UCSD-AML1 (cell line): ENCODE measurements around the gene KISS1R.

Experiments
- DNase-seq: peaks from one replicate; lab custom pipeline; 2025; ENCODE audit not compliant: unreplicated experiment; lab: John Stamatoyannopoulos, UW

The KISS1R gene

DNA sequence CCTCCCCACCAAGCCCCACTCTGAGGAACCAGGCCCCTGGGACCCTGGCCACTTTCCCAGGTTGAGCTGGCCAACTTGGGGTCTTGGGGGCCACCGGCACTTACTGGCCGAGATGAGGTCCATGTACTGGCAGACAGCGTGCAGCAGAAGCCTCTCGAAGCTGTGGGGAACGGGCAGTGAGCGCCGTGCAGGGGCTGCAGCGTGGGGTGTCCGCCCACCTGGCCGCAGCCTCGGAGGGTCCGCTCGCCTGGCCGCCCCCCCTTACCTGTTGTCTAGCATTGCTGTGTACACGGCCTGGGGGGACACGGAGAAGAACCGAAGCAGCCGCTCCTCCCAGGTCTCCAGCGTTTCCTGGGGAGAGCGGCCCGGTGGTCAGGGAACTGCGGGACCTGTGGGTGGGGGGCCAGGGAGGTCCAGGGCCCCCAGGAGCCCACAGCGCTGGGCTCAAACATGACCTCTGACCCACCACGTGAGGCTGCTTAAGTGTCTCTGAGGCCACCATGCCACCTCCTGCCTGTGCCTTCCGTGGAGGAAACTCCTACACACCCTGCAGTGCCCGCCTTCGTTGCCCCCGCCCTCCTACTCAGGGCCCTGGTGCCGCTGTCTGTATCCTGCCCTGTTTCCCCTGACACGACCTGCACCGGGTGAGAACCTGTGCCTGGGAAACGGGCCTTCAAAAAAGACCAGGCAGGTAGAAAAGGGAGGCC is 17.6 kb upstream of the KISS1R start:
- DNase-seq = peak; percentile 50

- DNase-seq = no peak
Observed at GRCh38 chr19:900043-900301, 17.2 kb upstream of the KISS1R start.

DNA sequence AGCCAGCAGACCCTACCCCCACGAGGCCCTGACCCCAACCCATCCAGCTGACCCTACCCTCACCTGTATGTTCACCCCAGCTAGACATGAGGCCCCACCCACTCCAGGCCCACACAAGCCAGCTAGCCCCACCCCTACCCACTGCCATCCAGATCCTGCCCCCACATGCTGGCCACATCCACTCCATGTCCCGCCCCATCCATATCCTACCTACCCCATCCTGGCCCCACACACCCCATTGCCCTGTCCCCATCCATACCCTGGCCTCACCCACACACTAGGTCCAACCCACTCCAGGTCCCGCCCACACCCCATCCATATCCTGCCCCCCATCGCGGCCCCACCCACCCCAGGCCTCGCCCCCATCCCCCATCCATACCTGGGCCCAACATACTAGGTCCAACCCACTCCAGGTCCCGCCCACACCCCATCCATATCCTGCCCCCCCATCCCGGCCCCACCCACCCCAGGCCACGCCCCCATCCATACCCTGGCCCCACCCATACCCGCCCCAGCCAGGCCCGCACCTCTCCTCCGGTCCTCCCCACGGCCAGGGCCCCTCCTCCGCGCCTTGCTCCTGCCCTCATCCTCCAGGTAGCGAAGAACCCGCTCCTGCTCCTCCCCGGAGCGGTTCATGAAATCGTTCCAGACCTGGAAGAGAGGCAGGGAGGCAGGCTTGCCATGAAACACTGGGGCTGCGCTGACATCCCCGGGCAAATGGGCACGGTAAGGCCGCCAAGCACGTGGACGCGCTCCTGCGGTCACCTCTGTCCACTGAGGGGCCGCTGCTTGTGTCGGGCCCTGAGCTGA is 16.6 kb upstream of the KISS1R start:
- no peak for DNase-seq

DNA sequence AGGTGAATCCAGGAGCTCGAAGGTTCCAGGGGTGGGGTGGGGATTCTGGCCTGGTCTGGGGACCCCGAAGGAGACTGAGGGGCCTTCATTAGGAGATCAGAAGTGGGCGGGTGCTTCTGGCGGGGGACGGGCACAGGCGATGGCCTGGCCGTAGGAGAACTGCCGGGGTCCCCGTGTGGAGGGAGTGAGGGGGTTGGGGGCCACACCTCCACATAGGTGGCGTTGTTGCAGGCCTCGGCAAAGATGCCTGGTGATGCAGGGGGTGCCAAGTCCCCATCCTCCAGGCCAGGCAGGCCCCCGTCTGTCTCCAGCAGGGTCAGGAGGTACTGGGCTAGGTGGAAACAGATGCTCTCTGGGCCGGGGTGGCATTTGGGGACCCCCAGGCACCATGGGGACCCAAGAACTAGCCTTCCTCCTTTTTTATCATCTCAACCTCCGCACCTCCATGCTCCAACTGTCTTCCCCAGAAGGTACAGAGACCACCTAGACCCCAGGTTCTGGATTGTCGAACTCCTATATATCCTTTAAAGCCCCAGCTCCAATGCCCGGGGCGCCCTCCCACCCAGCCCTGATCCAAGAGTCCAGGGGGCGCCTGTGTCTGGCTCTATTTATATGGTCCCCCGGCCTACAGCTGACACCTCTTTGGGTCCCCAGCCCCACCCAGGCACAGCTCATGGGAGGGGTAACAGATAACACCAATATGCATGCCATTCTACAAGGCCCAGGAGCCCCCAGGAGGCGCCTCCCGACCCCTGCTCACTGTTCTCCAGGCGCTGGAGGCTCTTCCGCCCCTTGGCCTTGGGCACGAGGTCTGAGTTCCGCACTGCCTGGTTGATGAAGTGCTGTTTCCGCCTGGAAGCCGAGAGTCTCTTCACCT is 15.7 kb upstream of the KISS1R start:
- DNase-seq = no peak

GRCh38 chr19:902093-902370 is 15.1 kb upstream of the KISS1R start:
- no peak for DNase-seq

GRCh38 chr19:902446-903226 is 14.5 kb upstream of the KISS1R start:
- DNase-seq = no peak

- DNase-seq = no peak
Observed at GRCh38 chr19:903266-903797, 13.8 kb upstream of the KISS1R start.

- no peak for DNase-seq
Observed at GRCh38 chr19:904545-904944, 12.6 kb upstream of the KISS1R start.

GRCh38 chr19:906480-906879 is 10.7 kb upstream of the KISS1R start:
- no peak for DNase-seq

DNA sequence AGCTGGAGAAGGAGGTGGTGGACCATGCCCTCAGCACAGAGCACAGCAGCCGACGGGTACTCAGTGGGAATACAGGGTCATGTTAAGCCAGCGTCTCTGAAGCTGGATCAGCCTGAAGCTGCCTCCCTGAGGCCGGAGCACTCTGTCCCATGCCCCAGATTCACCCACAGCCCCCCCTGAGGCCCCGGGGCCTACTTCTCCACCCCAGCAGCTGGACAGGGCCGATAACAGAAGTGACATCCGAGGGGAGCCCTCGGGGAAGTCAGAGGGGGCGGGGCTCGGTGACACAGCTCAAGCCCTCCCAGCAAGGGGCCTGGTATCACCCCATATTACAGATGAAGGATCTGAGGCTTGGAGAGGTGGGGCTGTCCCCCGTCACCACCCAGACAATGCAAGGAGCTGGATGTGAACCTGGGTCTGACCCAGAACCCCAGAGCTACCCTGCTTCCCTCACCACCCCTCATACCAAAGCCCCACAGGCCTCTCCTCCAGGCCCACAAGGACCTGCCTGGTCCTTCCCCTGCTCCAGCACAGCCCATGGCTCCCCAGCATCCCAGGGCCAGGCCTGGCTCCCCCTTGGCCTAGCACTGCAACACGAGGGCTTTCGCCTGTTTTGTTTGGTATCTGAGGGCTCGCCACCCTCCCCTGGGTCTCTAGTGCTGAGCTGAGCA is 9.8 kb upstream of the KISS1R start:
- DNase-seq = peak; percentile 85

GRCh38 chr19:911197-912033 is 5.7 kb upstream of the KISS1R start:
- no peak for DNase-seq

GRCh38 chr19:912181-913079 is 4.7 kb upstream of the KISS1R start:
- no peak for DNase-seq

DNA sequence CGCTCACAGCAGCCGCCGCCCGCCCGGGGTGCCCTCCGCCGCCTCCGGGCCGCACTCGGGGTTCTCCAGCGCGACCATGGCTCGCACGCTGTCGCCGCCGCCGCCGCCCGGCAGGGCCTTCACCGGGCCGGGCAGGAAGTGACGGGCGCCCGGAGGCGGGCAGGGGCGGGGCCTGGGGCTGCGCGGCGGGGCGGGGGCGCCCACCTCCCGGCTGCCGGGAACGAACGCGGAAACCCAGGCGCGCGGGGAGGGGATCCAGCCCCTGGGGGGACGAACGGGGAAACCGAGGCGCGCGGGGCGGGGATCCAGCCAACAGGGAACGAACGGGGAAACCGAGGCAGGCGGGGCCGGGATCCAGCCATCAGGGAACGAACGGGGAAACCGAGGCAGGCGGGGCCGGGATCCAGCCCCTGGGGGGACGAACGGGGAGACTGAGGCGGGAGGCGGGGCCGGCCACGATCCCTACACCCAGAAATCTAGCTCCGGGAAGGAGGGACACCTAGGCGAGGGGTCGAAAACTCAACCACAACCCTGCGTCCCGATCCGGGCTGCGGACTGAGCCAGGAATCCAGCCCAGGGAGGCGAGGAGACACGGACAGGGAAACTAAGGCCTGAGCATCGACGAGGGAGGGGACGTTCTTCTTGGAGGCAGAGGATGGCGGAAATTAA is 3.9 kb upstream of the KISS1R start, which contains the start of gene R3HDM4:
R3HDM4 (minus strand) TSS at position 140 of the 669 bp plus-strand sequence; CDS start at position 78, 62 bp downstream.
- peak; percentile 78 for DNase-seq

- DNase-seq = peak; percentile 27
Observed at GRCh38 chr19:916645-917322, 349 bp upstream of the KISS1R start.

DNA sequence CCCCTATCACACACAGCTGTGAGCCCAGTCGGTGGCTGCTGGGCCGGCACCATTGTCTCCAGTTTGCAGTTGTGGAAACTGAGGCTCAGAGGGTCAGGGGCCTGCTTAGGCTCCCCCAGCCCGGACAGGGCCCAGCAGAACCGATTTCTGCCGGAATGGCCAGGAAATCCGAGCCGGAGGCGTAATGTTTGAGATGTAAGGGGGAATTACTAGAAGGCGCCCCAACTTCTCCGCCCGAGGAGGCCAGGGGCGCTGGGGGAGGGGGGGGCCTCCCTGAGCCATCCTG is 962 bp downstream of the KISS1R start:
- DNase-seq = no peak

GRCh38 chr19:918481-919198 is 1.5 kb downstream of the KISS1R start:
- DNase-seq = no peak
